Measurements from ENCODE around the gene C22orf15. TPM values are rescaled to one million over a fixed set of nuclear protein-coding genes. Genes with fewer than 3 reads are reported as not detected.

Gene C22orf15
- total RNA-seq, 1 donor from 2014 or later, result not detected

DNA sequence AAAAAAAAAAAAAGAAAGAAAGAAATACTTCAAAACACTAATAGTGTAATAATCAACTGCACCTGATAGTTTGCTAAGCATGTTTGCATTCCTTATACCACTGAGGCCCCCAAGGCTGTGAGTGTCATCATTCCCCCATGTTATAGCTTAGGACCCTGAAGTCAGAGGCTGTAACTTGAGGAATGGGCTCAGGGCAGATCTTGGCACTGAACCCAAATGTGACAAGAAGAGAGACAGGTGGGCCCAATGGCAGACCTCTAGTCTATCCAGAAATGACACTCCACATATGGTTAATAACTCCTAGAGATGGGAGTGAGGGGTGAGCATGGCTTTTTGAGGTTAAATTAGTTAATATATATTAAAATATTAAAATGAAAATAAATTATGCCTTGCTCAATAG lies 25.1 kb upstream of the C22orf15 start:
- Mint-ChIP-seq H3K27me3 (ENCODE audit: low read depth) (no peaks in the 10 kb centered on the region), H3K27ac (ENCODE audit: unreplicated experiment) (no peak overlapping the region), H3K4me1 (ENCODE audit: low read depth) (no peaks in the 10 kb centered on the region), H3K4me3 (ENCODE audit: unreplicated experiment) (no peak overlapping the region), H3K9me3 (ENCODE audit: low read depth) (no peaks in the 10 kb centered on the region), H3K36me3 (ENCODE audit: low read depth) (peaks cover 8% of the 10 kb centered on the region)
- no peak for DNase-seq (ENCODE audit: low spot score)
- TF ChIP-seq, protein P1, sequence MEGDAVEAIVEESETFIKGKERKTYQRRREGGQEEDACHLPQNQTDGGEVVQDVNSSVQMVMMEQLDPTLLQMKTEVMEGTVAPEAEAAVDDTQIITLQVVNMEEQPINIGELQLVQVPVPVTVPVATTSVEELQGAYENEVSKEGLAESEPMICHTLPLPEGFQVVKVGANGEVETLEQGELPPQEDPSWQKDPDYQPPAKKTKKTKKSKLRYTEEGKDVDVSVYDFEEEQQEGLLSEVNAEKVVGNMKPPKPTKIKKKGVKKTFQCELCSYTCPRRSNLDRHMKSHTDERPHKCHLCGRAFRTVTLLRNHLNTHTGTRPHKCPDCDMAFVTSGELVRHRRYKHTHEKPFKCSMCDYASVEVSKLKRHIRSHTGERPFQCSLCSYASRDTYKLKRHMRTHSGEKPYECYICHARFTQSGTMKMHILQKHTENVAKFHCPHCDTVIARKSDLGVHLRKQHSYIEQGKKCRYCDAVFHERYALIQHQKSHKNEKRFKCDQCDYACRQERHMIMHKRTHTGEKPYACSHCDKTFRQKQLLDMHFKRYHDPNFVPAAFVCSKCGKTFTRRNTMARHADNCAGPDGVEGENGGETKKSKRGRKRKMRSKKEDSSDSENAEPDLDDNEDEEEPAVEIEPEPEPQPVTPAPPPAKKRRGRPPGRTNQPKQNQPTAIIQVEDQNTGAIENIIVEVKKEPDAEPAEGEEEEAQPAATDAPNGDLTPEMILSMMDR (IDR thresholded peaks at IDR 0.05), result no peak

DNA sequence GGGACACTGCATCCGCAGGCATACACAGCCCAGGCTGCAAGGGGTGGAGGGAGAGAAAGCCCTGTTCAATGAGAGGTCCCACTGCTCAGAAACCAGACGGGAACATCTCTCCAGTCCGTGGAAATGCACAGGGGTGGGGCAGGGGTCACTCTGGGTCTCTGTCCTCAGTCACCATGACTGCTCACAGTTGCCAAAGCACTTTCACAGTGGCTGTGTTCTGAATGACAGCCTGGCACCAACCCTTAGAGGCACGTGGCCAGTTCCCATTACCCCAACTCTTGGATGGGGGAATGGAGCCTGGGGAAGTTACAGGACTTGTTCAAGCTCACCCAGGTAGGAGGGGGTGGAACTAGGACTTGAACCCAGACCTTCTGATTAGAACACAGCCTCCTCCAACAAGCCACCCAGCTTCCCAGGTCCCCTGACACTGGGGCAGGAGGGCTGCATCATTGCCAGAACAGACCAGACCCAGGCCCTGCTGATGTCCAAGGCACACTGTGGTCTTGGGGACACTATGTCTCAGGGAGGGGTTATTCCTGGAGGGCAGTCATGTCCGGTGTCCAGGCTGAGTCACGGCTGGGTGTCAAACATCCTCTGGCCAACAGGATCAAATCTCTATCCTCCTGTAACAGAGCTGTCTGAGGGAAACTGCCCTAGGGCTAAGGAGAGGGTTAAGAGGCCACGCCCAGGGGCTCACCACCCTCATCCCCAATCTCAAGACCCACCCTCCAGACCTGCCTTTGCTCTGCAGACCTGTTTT lies 20.1 kb upstream of the C22orf15 start:
- TF ChIP-seq, protein P1 (IDR thresholded peaks at IDR 0.05), result no peak
- H3K4me1 Mint-ChIP-seq (ENCODE audit: low read depth), result no peaks in the 10 kb centered on the region
- H3K36me3 Mint-ChIP-seq (ENCODE audit: low read depth), result peaks cover 28% of the 10 kb centered on the region
- no peak overlapping the region for H3K27ac Mint-ChIP-seq (ENCODE audit: unreplicated experiment)
- no peaks in the 10 kb centered on the region for H3K27me3 Mint-ChIP-seq (ENCODE audit: low read depth)
- no peak for DNase-seq (ENCODE audit: low spot score)
- no peak overlapping the region for H3K4me3 Mint-ChIP-seq (ENCODE audit: unreplicated experiment)
- H3K9me3 Mint-ChIP-seq (ENCODE audit: low read depth), result no peaks in the 10 kb centered on the region

DNA sequence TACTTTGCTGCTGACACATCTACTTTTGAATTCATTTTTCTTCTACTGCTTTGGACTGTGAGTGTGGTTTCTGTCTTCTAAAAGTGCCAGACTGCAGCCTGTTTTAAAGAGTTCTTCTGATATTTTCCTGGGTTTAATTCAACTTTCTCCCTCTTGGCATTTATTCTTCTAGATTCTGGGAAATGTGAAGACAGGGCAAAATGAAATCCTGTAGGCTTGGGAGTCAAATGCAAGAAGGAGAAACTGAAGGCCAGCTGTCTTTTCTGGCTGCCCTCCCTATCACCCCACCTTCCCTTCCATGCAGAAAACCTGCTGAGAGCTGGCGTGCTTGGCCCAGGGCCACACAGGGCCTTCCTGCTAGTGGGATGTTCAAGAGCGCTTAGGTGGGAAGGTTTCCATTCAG lies 19.5 kb upstream of the C22orf15 start:
- H3K4me3 Mint-ChIP-seq (ENCODE audit: unreplicated experiment), result no peak overlapping the region
- H3K4me1 Mint-ChIP-seq (ENCODE audit: low read depth), result no peaks in the 10 kb centered on the region

DNA sequence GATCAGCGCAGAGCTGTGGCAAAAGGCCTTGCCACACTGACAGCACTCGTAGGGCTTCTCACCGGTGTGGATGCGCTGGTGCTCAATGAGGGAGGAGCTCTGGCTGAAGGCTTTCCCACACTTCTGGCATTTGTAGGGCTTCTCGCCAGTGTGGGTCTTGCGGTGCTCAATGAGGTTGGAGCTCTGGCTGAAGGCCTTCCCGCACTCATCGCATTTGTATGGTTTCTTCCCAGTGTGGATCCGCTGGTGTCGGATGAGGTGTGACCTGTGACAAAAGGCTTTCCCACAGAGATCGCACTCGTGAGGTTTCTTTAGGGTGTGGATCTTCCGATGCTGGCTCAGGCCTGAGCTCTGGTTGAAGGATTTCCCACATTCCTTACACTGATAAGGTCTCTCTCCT lies 18.8 kb upstream of the C22orf15 start:
- no peaks in the 10 kb centered on the region for H3K27me3 Mint-ChIP-seq (ENCODE audit: low read depth)
- DNase-seq (ENCODE audit: low spot score), result no peak
- TF ChIP-seq, protein P1 (IDR thresholded peaks at IDR 0.05), result no peak
- H3K27ac Mint-ChIP-seq (ENCODE audit: unreplicated experiment), result no peak overlapping the region
- no peak overlapping the region for H3K4me3 Mint-ChIP-seq (ENCODE audit: unreplicated experiment)
- H3K9me3 Mint-ChIP-seq (ENCODE audit: low read depth), result no peaks in the 10 kb centered on the region
- peaks cover 28% of the 10 kb centered on the region for H3K36me3 Mint-ChIP-seq (ENCODE audit: low read depth)
- H3K4me1 Mint-ChIP-seq (ENCODE audit: low read depth), result no peaks in the 10 kb centered on the region

More for the DNA sequence above, 19.5 kb upstream of the C22orf15 start:
- Mint-ChIP-seq H3K27ac (ENCODE audit: unreplicated experiment) (no peak overlapping the region), H3K36me3 (ENCODE audit: low read depth) (peaks cover 28% of the 10 kb centered on the region), H3K9me3 (ENCODE audit: low read depth) (no peaks in the 10 kb centered on the region), H3K27me3 (ENCODE audit: low read depth) (no peaks in the 10 kb centered on the region)
- TF ChIP-seq, protein P1 (IDR thresholded peaks at IDR 0.05), result no peak
- no peak for DNase-seq (ENCODE audit: low spot score)

DNA sequence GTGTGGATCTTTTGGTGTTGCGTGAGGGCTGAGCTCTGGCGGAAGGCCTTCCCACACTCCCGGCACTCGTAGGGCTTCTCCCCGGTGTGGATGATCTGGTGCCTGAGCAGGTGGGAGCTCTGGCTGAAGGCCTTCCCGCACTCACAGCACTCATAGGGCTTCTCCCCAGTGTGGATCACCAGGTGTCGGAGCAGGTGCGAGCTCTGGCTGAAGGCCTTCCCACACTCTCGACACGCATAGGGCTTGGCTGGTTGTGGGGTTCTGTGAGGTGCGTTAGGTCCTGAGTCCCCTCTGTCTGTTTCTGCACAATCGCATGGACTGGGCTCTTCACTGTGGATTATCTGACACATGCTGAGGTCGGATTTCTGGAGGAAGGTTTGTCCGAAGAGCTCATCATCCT lies 18.3 kb upstream of the C22orf15 start:
- Mint-ChIP-seq H3K4me3 (ENCODE audit: unreplicated experiment) (no peak overlapping the region), H3K27ac (ENCODE audit: unreplicated experiment) (no peak overlapping the region), H3K4me1 (ENCODE audit: low read depth) (peaks cover under 1% of the 10 kb centered on the region), H3K9me3 (ENCODE audit: low read depth) (no peaks in the 10 kb centered on the region), H3K36me3 (ENCODE audit: low read depth) (peaks cover 28% of the 10 kb centered on the region), H3K27me3 (ENCODE audit: low read depth) (no peaks in the 10 kb centered on the region)
- TF ChIP-seq, protein P1 (IDR thresholded peaks at IDR 0.05), result no peak
- DNase-seq (ENCODE audit: low spot score), result no peak
